Neural crest cell (in vitro differentiated cells): ENCODE results near the gene RUNX1. TPM values are rescaled to one million over a fixed set of nuclear protein-coding genes. Genes with fewer than 3 reads are reported as not detected.

Source experiments
- DNase-seq: peaks from one replicate; pipeline ENCODE4 v3.0.0; 2021; ENCODE audit warnings: low read depth, mixed read lengths, low spot score
- H3K27ac Mint-ChIP-seq: one replicate; pipeline ENCODE4 v1.8.0; 2021; ENCODE audit warnings: mild to moderate bottlenecking, mixed read lengths; ENCODE audit not compliant: unreplicated experiment
- H3K27me3 Mint-ChIP-seq: 2 replicates; pipeline ENCODE4 v1.8.0; 2021; ENCODE audit warnings: low read depth, mild to moderate bottlenecking, mixed read lengths
- H3K36me3 Mint-ChIP-seq: 2 replicates; pipeline ENCODE4 v1.8.0; 2021; ENCODE audit warnings: low read depth, mild to moderate bottlenecking, mixed read lengths
- H3K4me1 Mint-ChIP-seq: 2 replicates; pipeline ENCODE4 v1.8.0; 2021; ENCODE audit warnings: mixed read lengths
- H3K4me3 Mint-ChIP-seq: one replicate; pipeline ENCODE4 v1.8.0; 2021; ENCODE audit warnings: mild to moderate bottlenecking, mixed read lengths
- H3K9me3 Mint-ChIP-seq: 2 replicates; pipeline ENCODE4 v1.8.0; 2021; ENCODE audit warnings: mixed read lengths
- total RNA-seq: library from RNA; stranded (reverse); gene quantifications from 2 replicates; pipeline ENCODE4 v1.2.1, GENCODE V29; 2021
- TF ChIP-seq, protein P1 (sequence below): fragments of 200-600 bp; sonication (generic); conservative IDR thresholded peaks from 2 replicates; pipeline ENCODE4 v1.5.0; 2021; ENCODE audit warnings: antibody characterized with exemption, mild to moderate bottlenecking

RUNX1 gene
- total RNA-seq, 1 donor from 2014 or later = 0.63 TPM

DNA sequence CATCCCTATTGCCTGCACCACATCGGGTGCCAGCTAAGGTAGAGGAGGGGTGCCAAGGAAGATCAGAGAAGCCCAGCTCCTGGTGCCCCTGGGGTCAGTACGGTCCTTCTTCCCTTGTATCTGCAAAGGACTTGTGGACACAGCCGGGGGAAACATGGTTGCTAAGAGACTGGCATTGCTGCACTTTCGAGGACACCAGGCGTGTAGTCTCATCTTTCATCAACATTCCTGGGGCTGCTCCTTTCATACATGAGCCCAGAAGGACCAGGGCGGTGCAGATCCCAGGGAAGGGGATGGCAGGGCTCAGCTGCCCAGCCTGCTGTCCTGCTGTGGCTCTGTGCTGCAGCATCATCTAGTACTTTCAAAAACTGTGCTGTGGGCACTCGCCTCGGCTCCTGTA is 61.0 kb downstream of the RUNX1 start:
- no peak overlapping the region for H3K27ac Mint-ChIP-seq
- TF ChIP-seq, protein P1, sequence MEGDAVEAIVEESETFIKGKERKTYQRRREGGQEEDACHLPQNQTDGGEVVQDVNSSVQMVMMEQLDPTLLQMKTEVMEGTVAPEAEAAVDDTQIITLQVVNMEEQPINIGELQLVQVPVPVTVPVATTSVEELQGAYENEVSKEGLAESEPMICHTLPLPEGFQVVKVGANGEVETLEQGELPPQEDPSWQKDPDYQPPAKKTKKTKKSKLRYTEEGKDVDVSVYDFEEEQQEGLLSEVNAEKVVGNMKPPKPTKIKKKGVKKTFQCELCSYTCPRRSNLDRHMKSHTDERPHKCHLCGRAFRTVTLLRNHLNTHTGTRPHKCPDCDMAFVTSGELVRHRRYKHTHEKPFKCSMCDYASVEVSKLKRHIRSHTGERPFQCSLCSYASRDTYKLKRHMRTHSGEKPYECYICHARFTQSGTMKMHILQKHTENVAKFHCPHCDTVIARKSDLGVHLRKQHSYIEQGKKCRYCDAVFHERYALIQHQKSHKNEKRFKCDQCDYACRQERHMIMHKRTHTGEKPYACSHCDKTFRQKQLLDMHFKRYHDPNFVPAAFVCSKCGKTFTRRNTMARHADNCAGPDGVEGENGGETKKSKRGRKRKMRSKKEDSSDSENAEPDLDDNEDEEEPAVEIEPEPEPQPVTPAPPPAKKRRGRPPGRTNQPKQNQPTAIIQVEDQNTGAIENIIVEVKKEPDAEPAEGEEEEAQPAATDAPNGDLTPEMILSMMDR = no peak
- H3K27me3 Mint-ChIP-seq = peaks cover 6% of the 10 kb centered on the region
- DNase-seq = no peak
- peaks cover 11% of the 10 kb centered on the region for H3K4me1 Mint-ChIP-seq
- H3K36me3 Mint-ChIP-seq = no peaks in the 10 kb centered on the region
- no peaks in the 10 kb centered on the region for H3K9me3 Mint-ChIP-seq
- no peak overlapping the region for H3K4me3 Mint-ChIP-seq

DNA sequence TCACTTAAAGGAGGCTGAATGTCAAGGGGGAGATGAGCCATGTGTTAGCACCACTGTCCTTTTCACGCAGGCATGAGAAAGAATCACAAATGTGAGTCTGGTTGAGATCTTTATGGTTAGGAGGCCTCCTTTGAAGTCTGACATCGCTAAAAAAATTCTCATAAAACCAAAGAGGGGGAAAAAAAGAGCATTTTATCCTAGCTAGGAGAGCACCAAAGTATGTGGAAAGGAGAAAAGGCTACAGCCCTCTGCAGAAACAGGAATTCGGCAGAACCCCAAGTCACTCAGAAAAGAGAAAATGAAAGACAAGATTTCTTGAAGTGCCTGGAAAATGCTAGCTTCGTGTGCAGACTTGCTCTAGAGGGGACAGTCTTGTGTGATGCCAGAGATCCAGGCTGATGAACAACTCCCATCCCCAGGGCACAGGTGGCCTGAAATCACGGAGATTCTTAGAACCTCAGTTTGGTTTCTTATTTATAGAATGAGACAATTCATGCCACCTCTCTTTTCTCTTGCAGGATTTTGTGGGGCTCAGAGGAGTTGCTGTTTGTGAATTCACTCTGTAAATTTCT is 61.5 kb downstream of the RUNX1 start:
- peaks cover 6% of the 10 kb centered on the region for H3K27me3 Mint-ChIP-seq
- H3K4me1 Mint-ChIP-seq = peaks cover 11% of the 10 kb centered on the region
- H3K36me3 Mint-ChIP-seq = no peaks in the 10 kb centered on the region
- H3K4me3 Mint-ChIP-seq = no peak overlapping the region
- no peak overlapping the region for H3K27ac Mint-ChIP-seq
- TF ChIP-seq, protein P1 = no peak
- DNase-seq = no peak
- no peaks in the 10 kb centered on the region for H3K9me3 Mint-ChIP-seq

DNA sequence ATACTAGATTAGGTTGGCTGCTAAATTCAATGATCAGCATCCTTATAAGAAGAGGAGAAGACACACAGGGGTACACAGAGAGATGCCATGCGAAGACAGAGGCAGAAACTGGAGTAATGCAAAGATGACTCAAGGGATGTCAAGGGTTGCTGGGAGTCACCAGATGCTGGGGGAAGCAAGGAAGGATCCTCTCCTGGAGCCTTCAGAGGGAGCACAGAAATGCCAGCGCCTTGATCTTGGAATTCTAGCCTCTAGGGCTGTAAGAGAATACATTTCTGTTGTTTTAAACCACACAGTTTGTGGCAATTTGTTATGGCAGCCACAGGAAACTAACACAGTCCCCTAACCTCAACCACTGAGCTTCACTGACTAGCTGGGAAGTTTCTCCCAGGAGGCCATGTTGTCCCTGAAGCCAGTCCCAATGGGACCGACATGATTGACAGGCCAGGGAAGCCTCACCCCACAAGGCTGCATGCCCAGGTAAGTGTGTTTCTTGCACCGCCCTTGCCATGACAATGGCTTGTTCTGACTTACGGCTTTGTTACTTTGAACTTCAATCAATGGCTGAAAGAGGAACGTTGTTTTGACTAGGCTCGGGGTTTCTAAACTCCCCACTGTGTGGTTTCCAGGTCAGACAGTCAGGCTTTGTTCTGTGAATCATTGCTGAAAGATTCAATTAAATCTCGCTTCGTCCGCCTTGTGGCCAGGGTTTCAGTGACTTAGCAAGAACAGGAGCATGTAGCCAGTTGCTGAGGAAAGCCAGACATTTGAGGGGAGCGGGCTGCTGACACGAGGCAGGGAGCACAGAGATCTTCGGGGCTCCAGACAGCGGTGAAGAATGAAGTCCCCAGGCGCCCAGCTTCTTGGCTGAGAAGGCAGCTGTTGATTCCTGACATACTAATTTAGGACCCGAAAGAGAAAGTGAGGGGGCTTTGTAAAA is 62.3 kb downstream of the RUNX1 start:
- TF ChIP-seq, protein P1 = no peak
- Mint-ChIP-seq H3K27ac (no peak overlapping the region), H3K27me3 (peaks cover 6% of the 10 kb centered on the region), H3K4me3 (no peak overlapping the region), H3K36me3 (no peaks in the 10 kb centered on the region), H3K4me1 (peaks cover 11% of the 10 kb centered on the region), H3K9me3 (no peaks in the 10 kb centered on the region)
- DNase-seq = no peak

DNA sequence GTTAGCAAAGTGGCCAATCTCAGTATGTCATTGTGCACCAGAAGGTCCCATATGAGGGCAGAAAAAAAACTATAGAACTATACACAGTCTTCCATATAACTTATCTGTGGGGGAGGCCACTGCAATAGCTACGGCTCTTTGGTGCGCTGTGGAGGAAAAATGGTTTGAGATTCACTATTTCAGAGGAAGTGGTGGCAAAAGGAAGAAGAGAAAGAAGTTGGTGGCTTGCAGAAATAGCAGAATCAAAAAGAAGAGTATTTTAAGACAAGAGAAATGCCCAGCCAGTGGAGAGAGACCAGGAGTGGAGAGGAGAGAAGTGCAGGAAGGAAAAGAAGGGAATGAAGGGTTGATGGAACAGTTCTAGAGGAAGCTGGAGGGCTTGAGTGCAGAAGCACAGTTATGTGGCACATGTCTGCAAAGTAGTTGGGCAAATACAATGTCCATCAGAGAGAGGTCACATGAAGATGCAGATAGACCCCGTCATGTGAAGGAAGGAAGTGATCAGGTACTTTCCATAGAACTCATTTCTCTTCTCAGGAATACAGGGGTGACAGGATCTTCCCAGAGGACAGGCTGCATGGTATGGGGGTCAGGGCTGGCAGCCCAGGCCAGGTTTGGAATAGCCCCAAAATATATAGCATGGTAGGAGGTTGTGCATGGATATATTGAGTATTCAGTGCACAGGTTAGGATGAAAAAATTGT is 64.6 kb downstream of the RUNX1 start:
- Mint-ChIP-seq H3K27me3 (peaks cover 6% of the 10 kb centered on the region), H3K4me3 (no peak overlapping the region), H3K4me1 (peaks cover 11% of the 10 kb centered on the region), H3K27ac (no peak overlapping the region), H3K36me3 (no peaks in the 10 kb centered on the region), H3K9me3 (no peaks in the 10 kb centered on the region)
- TF ChIP-seq, protein P1 = no peak
- DNase-seq = no peak

DNA sequence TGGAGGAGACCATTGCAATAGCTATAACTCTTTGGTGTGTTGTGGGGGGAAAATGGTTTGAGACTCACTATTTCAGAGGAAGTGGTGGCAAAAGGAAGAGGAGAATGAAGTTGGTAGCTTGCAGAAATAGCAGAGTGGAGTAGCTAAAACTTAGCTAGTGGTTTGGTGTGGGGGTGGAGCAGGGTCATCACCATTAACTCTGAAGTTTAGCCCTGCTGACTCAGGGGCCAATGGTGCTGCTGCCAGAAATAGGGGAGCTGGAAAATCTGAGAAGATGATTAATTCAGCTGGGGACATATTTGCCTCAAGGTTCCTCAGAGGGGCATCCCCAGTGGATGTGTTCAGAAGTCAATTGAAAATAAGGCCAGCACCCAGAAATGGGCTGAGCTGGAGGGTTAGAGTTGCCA is 65.4 kb downstream of the RUNX1 start:
- TF ChIP-seq, protein P1 = no peak
- DNase-seq = no peak
- Mint-ChIP-seq H3K9me3 (no peaks in the 10 kb centered on the region), H3K4me3 (no peak overlapping the region), H3K27ac (no peak overlapping the region), H3K27me3 (peaks cover 6% of the 10 kb centered on the region), H3K4me1 (peaks cover 11% of the 10 kb centered on the region), H3K36me3 (no peaks in the 10 kb centered on the region)
